SK-N-SH (cell line): ENCODE results near the gene MRPL49.

Source experiments
- ELF1 ChIP-seq: IDR thresholded peaks from 2 replicates; pipeline ENCODE4 v1.4.0; 2012
- EZH2phosphoT487 ChIP-seq: fragments of 200-600 bp; sonication (generic); IDR thresholded peaks from 2 replicates; pipeline ENCODE4 v1.6.1; 2017; ENCODE audit warnings: low read depth, mixed run types, mild to moderate bottlenecking, antibody characterized with exemption, moderate library complexity, borderline replicate concordance
- FOXJ3 ChIP-seq: sonication (generic); formaldehyde crosslinking; IDR thresholded peaks from 2 replicates; pipeline ENCODE4 v1.5.1; 2020; ENCODE audit warnings: mild to moderate bottlenecking, missing genetic modification reagents
- NRF1 ChIP-seq: IDR thresholded peaks from 2 replicates; pipeline ENCODE4 v1.6.1; 2012; ENCODE audit warnings: low read depth, mild to moderate bottlenecking, low read length
- POLR2AphosphoS5 ChIP-seq: IDR thresholded peaks from 2 replicates; pipeline ENCODE4 v1.6.1; 2012; ENCODE audit warnings: low read depth, low read length
- RCOR1 ChIP-seq: fragments of 150-350 bp; IDR thresholded peaks from 2 replicates; pipeline ENCODE4 v1.6.1; 2017; ENCODE audit warnings: antibody characterized with exemption, low read length
- RXRA ChIP-seq: IDR thresholded peaks from 2 replicates; pipeline ENCODE4 v1.4.0; 2012; ENCODE audit warnings: low read depth, mild to moderate bottlenecking, borderline replicate concordance
- TEAD4 ChIP-seq: IDR thresholded peaks from 2 replicates; pipeline ENCODE4 v1.4.0; 2012; ENCODE audit warnings: mild to moderate bottlenecking, borderline replicate concordance; ENCODE audit not compliant: insufficient read depth
- TF ChIP-seq, protein P1 (sequence below): fragments of 200-600 bp; sonication (generic); IDR thresholded peaks from 2 replicates; pipeline ENCODE4 v1.6.1; 2017; ENCODE audit warnings: antibody characterized with exemption, mild to moderate bottlenecking, moderate library complexity

DNA sequence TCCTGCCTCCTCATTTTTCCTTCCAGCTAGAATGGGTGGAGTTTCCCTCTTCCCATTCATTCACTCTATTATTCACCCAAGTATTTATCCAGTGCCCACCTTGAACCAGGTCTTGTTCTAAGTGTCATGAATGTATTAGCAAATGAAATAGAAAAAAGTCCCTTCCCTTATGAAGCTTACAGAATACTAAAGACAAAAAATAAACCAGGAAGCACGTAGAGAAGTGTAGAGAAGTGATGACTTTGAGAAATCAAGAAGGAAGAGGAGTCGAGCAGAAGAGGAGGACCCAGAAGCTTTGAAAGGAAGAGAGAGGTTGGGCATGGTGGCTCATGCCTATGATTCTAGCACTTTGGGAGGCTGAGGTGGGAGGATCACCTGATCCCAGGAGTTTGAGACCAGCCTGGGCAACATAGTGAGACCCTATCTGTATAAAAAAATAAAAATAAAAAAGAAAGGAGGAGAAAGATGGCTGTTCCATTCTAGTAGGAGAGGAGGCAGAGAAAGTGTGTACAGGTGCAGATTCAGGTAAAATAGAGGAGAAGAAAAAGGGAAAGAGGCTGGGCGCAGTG lies 29.3 kb downstream of the MRPL49 start:
- no peak for TF ChIP-seq NRF1
- TF ChIP-seq, protein P1, sequence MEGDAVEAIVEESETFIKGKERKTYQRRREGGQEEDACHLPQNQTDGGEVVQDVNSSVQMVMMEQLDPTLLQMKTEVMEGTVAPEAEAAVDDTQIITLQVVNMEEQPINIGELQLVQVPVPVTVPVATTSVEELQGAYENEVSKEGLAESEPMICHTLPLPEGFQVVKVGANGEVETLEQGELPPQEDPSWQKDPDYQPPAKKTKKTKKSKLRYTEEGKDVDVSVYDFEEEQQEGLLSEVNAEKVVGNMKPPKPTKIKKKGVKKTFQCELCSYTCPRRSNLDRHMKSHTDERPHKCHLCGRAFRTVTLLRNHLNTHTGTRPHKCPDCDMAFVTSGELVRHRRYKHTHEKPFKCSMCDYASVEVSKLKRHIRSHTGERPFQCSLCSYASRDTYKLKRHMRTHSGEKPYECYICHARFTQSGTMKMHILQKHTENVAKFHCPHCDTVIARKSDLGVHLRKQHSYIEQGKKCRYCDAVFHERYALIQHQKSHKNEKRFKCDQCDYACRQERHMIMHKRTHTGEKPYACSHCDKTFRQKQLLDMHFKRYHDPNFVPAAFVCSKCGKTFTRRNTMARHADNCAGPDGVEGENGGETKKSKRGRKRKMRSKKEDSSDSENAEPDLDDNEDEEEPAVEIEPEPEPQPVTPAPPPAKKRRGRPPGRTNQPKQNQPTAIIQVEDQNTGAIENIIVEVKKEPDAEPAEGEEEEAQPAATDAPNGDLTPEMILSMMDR: no peak
- no peak for TF ChIP-seq FOXJ3 (CRISPR knock-in tag)
- no peak for TF ChIP-seq TEAD4
- no peak for TF ChIP-seq POLR2AphosphoS5
- TF ChIP-seq ELF1: no peak
- TF ChIP-seq RXRA: no peak
- TF ChIP-seq EZH2phosphoT487: no peak
- TF ChIP-seq RCOR1: no peak
